ENCODE data around the gene CLTCL1.

The CLTCL1 gene

GRCh38 chr22:19201869-19202798, 89.4 kb downstream of the CLTCL1 start:
- POLR2A ChIA-PET, result interaction anchor here (1.1 kb wide), 1 partner anchor 23 kb away, joined by 3 read pairs; the partner anchor contains the start of gene SLC25A1
- no peak for TF ChIP-seq SUZ12 (IDR thresholded peaks at IDR 0.05)
- CTCF ChIA-PET, result no interaction called here
- DNase-seq (ENCODE audit: extremely low spot score), result no peak

- TF ChIP-seq FOXA1 (IDR thresholded peaks at IDR 0.05) (no peak), SP1 (IDR thresholded peaks at IDR 0.05) (no peak), ZNF384 (IDR thresholded peaks at IDR 0.05) (no peak), BHLHE40 (IDR thresholded peaks at IDR 0.05; ENCODE audit: borderline replicate concordance) (no peak), L3MBTL2 (conservative IDR thresholded peaks at IDR 0.05) (no peak), TARDBP (IDR thresholded peaks at IDR 0.05) (no peak), PKNOX1 (IDR thresholded peaks at IDR 0.05) (no peak), NFRKB (IDR thresholded peaks at IDR 0.05) (no peak), ELF4 (IDR thresholded peaks at IDR 0.05) (no peak), HDGF (IDR thresholded peaks at IDR 0.05; ENCODE audit: borderline replicate concordance) (no peak), FOXK2 (IDR thresholded peaks at IDR 0.05) (no peak), SUZ12 (IDR thresholded peaks at IDR 0.05) (no peak), LEF1 (IDR thresholded peaks at IDR 0.05; ENCODE audit: borderline replicate concordance) (no peak), FOXM1 (IDR thresholded peaks at IDR 0.05; ENCODE audit: borderline replicate concordance) (no peak), ARNT (IDR thresholded peaks at IDR 0.05) (no peak), CTBP1 (IDR thresholded peaks at IDR 0.05; ENCODE audit: borderline replicate concordance) (no peak)
- no peak for DNase-seq (ENCODE audit: extremely low spot score)
- POLR2A ChIA-PET, result interaction anchor here (1.1 kb wide), 2 partner anchors 13 to 23 kb away, joined by 3 read pairs; partner anchors contain the start of gene SLC25A1
- CTCF ChIA-PET, result no interaction called here
These were observed 90.2 kb downstream of the CLTCL1 start for GRCh38 chr22:19201130-19201868.

- DNase-seq (ENCODE audit: extremely low spot score), result no peak
These were observed 92.0 kb downstream of the CLTCL1 start for GRCh38 chr22:19199479-19199878.

GRCh38 chr22:19197997-19198865, 93.3 kb downstream of the CLTCL1 start:
- POLR2A ChIA-PET, result no interaction called here
- DNase-seq (ENCODE audit: extremely low spot score), result no peak
- TF ChIP-seq L3MBTL2 (conservative IDR thresholded peaks at IDR 0.05), result no peak
- CTCF ChIA-PET, result no interaction called here

More at GRCh38 chr22:19199479-19199878, 92.0 kb downstream of the CLTCL1 start:
- no peak for TF ChIP-seq FOXA1 (IDR thresholded peaks at IDR 0.05)
- TF ChIP-seq HDGF (IDR thresholded peaks at IDR 0.05; ENCODE audit: borderline replicate concordance), result no peak
- TF ChIP-seq FOXM1 (IDR thresholded peaks at IDR 0.05; ENCODE audit: borderline replicate concordance), result no peak
- TF ChIP-seq ELF4 (IDR thresholded peaks at IDR 0.05), result no peak
- TF ChIP-seq LEF1 (IDR thresholded peaks at IDR 0.05; ENCODE audit: borderline replicate concordance), result no peak
- TF ChIP-seq BHLHE40 (IDR thresholded peaks at IDR 0.05; ENCODE audit: borderline replicate concordance), result no peak
- no peak for TF ChIP-seq CTBP1 (IDR thresholded peaks at IDR 0.05; ENCODE audit: borderline replicate concordance)
- TF ChIP-seq ARNT (IDR thresholded peaks at IDR 0.05), result no peak
- no peak for TF ChIP-seq ZNF384 (IDR thresholded peaks at IDR 0.05)
- TF ChIP-seq SP1 (IDR thresholded peaks at IDR 0.05), result no peak
- TF ChIP-seq FOXK2 (IDR thresholded peaks at IDR 0.05), result no peak
- TF ChIP-seq SUZ12 (IDR thresholded peaks at IDR 0.05), result no peak
- no peak for TF ChIP-seq L3MBTL2 (conservative IDR thresholded peaks at IDR 0.05)
- no peak for TF ChIP-seq NFRKB (IDR thresholded peaks at IDR 0.05)
- TF ChIP-seq PKNOX1 (IDR thresholded peaks at IDR 0.05), result no peak
- TF ChIP-seq TARDBP (IDR thresholded peaks at IDR 0.05), result no peak
- POLR2A ChIA-PET, result no interaction called here
- CTCF ChIA-PET, result no interaction called here

GRCh38 chr22:19196841-19197612, 94.5 kb downstream of the CLTCL1 start:
- POLR2A ChIA-PET, result interaction anchor here (1.1 kb wide), 1 partner anchor 14 kb away, joined by 4 read pairs; no protein-coding TSS in a partner anchor
- CTCF ChIA-PET, result no interaction called here
- DNase-seq (ENCODE audit: extremely low spot score), result no peak
- no peak for TF ChIP-seq SP1 (IDR thresholded peaks at IDR 0.05)
- TF ChIP-seq ARNT (IDR thresholded peaks at IDR 0.05), result no peak
- no peak for TF ChIP-seq TARDBP (IDR thresholded peaks at IDR 0.05)
- no peak for TF ChIP-seq ZNF384 (IDR thresholded peaks at IDR 0.05)
- no peak for TF ChIP-seq L3MBTL2 (conservative IDR thresholded peaks at IDR 0.05)
- no peak for TF ChIP-seq FOXM1 (IDR thresholded peaks at IDR 0.05; ENCODE audit: borderline replicate concordance)
- no peak for TF ChIP-seq LEF1 (IDR thresholded peaks at IDR 0.05; ENCODE audit: borderline replicate concordance)
- TF ChIP-seq FOXK2 (IDR thresholded peaks at IDR 0.05), result no peak
- TF ChIP-seq SUZ12 (IDR thresholded peaks at IDR 0.05), result no peak
- TF ChIP-seq NFRKB (IDR thresholded peaks at IDR 0.05), result no peak
- TF ChIP-seq HDGF (IDR thresholded peaks at IDR 0.05; ENCODE audit: borderline replicate concordance), result no peak
- no peak for TF ChIP-seq CTBP1 (IDR thresholded peaks at IDR 0.05; ENCODE audit: borderline replicate concordance)

All from HEK293T (cell line).